Ovary (tissue), 3 donors: ENCODE results near the gene KPTN.

Experiments used
- POLR2A ChIP-seq: fragments of 450-650 bp; IDR thresholded peaks from one replicate; pipeline ENCODE4 v1.6.1; 2017; ENCODE audit warnings: antibody characterized with exemption, mild to moderate bottlenecking, moderate library complexity
- TF ChIP-seq, protein P1 (sequence below), 3 donors: fragments of 450-650 bp in 2 of 3; fragments of 200-600 bp in 1 of 3; IDR thresholded peaks; one replicate each; pipeline versions ENCODE4 v1.5.1 to v1.8.0; 2016 to 2022; ENCODE audit warnings: antibody characterized with exemption in 3 of 3, mild to moderate bottlenecking in 1 of 3
- donor health status: DM: no; HTN: no; CAD: no.

DNA sequence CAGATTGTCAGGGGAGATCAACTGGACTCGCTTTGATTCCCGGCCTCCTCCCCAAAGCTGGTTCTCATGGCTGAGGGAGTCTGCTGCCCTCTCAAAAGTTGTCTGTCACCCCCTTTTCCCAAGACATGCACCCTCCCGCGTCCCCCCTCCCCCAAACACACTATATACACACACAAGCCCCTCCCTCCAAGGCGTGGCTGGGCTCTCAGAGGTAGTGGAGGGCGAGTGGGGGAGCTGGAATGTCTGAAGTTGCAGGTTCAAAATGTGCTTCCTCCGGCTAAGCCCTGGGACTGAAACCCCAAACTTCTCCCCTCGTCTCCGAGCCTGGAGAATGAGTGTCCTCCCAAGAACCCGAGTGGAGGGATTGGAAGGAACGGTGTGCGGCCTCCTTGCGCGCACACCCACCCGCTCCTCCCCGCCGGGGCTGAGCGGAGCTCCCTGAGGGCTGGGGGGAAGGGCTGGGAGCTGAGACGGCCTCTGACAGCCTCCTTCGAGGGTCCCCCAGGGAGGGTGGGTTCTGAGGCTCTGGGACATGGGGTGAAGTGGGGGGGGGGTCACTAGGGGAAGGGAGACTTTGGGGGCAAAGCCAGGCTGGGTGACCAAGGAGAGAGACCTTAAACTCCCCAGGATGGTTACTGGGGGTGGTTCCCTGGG, 54.8 kb downstream of the KPTN start:
- TF ChIP-seq, protein P1, sequence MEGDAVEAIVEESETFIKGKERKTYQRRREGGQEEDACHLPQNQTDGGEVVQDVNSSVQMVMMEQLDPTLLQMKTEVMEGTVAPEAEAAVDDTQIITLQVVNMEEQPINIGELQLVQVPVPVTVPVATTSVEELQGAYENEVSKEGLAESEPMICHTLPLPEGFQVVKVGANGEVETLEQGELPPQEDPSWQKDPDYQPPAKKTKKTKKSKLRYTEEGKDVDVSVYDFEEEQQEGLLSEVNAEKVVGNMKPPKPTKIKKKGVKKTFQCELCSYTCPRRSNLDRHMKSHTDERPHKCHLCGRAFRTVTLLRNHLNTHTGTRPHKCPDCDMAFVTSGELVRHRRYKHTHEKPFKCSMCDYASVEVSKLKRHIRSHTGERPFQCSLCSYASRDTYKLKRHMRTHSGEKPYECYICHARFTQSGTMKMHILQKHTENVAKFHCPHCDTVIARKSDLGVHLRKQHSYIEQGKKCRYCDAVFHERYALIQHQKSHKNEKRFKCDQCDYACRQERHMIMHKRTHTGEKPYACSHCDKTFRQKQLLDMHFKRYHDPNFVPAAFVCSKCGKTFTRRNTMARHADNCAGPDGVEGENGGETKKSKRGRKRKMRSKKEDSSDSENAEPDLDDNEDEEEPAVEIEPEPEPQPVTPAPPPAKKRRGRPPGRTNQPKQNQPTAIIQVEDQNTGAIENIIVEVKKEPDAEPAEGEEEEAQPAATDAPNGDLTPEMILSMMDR (IDR thresholded peaks at IDR 0.05): no peak
- no peak for TF ChIP-seq POLR2A
